ENCODE measurements around the gene LGI4.

The LGI4 gene

DNA sequence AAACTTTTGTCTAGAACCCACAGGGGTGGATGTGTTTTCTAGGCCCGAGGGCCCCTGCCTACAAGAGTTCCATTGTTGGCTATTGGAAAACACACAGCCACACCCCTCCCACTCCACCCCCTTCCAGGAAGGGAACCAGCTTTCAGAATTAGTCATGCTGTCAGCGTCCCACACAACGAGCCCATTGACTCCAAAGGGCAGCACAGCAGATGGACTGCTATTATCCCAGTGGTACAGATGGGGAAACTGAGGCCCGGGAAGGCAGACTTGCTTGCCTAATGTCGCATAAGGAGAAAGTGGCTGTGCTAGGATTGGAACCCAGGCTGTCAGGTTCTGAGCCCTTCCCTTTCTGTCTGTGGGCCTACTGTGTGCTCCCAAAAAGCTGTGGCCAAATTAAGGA lies 27.3 kb downstream of the LGI4 start:
- Histone ChIP-seq H3K4me1 (ENCODE audit: control insufficient read depth, low read length) (no peaks in the 10 kb centered on the region), H3K4me2 (ENCODE audit: low read length) (no peak overlapping the region), H4K20me1 (ENCODE audit: control insufficient read depth, insufficient read depth, low read depth, low read length) (no peaks in the 10 kb centered on the region), H3K79me2 (ENCODE audit: control insufficient read depth, low read length) (no peaks in the 10 kb centered on the region), H3K9me3 (ENCODE audit: control insufficient read depth, insufficient read depth, low read length) (peaks cover 8% of the 10 kb centered on the region; the same call in 1 of the 2 replicates), H3K27me3 (ENCODE audit: control insufficient read depth, low read length) (no peaks in the 10 kb centered on the region), H3K4me3 (ENCODE audit: low read length) (no peak overlapping the region), H3K36me3 (ENCODE audit: control insufficient read depth, low read length) (no peaks in the 10 kb centered on the region), H3K9me2 (replicated peaks; ENCODE audit: control insufficient read depth, low read length) (no peaks in the 10 kb centered on the region), H3K27ac (ENCODE audit: low read depth, low read length) (no peak overlapping the region), H3F3A (ENCODE audit: control insufficient read depth, insufficient read depth) (peaks cover 4% of the 10 kb centered on the region)
- TF ChIP-seq, protein P1, sequence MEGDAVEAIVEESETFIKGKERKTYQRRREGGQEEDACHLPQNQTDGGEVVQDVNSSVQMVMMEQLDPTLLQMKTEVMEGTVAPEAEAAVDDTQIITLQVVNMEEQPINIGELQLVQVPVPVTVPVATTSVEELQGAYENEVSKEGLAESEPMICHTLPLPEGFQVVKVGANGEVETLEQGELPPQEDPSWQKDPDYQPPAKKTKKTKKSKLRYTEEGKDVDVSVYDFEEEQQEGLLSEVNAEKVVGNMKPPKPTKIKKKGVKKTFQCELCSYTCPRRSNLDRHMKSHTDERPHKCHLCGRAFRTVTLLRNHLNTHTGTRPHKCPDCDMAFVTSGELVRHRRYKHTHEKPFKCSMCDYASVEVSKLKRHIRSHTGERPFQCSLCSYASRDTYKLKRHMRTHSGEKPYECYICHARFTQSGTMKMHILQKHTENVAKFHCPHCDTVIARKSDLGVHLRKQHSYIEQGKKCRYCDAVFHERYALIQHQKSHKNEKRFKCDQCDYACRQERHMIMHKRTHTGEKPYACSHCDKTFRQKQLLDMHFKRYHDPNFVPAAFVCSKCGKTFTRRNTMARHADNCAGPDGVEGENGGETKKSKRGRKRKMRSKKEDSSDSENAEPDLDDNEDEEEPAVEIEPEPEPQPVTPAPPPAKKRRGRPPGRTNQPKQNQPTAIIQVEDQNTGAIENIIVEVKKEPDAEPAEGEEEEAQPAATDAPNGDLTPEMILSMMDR (IDR thresholded peaks at IDR 0.05; ENCODE audit: low read depth, low read length, poor library complexity, severe bottlenecking), result no peak
- no peak for TF ChIP-seq EZH2phosphoT487 (IDR thresholded peaks at IDR 0.05; ENCODE audit: borderline replicate concordance, low read length)

DNA sequence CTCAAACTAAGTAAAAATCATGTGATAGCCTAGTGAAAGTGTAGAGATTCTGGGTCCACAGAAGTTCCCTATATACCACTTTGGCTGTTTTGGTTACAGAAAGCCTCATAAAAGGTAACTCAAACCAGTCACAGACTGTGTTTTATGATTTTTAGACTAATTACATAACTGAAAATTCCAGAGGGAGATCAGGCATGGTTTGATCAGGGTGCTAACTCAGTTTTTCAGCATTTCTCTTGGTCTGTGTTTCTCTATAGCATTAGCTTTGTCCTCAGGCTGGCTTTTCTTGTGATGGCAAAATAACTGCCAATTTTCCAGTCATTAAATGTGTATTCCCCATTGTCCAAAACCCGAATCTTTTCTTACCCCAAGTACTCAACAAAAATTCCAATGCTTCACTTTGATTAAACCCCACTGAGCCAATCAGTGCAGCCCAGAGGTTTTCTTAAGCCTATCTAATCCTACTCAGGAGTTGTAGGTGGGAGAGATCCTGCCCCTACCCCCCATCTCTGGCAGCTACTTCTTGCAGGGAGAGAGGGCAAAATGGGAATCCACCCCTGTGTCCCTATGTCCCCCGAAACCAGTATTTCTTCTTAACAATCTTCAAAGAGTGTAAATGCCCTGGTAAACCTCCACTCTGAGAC lies 27.8 kb downstream of the LGI4 start:
- Histone ChIP-seq H4K20me1 (ENCODE audit: control insufficient read depth, insufficient read depth, low read depth, low read length) (no peaks in the 10 kb centered on the region), H3K79me2 (ENCODE audit: control insufficient read depth, low read length) (no peaks in the 10 kb centered on the region), H3K27me3 (ENCODE audit: control insufficient read depth, low read length) (no peaks in the 10 kb centered on the region), H3K4me1 (ENCODE audit: control insufficient read depth, low read length) (no peaks in the 10 kb centered on the region), H3K36me3 (ENCODE audit: control insufficient read depth, low read length) (no peaks in the 10 kb centered on the region), H3K9me2 (replicated peaks; ENCODE audit: control insufficient read depth, low read length) (no peaks in the 10 kb centered on the region), H3K9me3 (ENCODE audit: control insufficient read depth, insufficient read depth, low read length) (peaks cover 8% of the 10 kb centered on the region; the same call in 1 of the 2 replicates), H3K27ac (ENCODE audit: low read depth, low read length) (no peak overlapping the region), H3K4me3 (ENCODE audit: low read length) (no peak overlapping the region), H3K4me2 (ENCODE audit: low read length) (no peak overlapping the region), H3F3A (ENCODE audit: control insufficient read depth, insufficient read depth) (peaks cover 4% of the 10 kb centered on the region)
- TF ChIP-seq EZH2phosphoT487 (IDR thresholded peaks at IDR 0.05; ENCODE audit: borderline replicate concordance, low read length), result no peak
- TF ChIP-seq, protein P1 (IDR thresholded peaks at IDR 0.05; ENCODE audit: low read depth, low read length, poor library complexity, severe bottlenecking), result no peak

DNA sequence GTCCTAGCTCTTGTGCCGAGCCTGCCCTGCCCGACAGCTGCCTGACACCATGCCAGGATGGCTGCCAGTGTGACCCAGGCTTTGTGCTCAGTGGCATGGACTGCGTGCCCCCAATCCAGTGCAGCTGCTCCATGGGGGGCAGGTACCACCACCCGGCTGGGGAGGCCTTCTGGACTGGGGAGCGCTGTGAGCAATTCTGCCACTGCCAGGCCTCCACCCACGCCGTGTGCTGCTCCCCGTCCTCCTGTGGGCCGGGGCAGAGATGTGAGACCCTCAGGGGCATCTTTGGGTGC lies 28.6 kb downstream of the LGI4 start:
- Histone ChIP-seq H4K20me1 (ENCODE audit: control insufficient read depth, insufficient read depth, low read depth, low read length) (no peaks in the 10 kb centered on the region), H3K4me3 (ENCODE audit: low read length) (no peak overlapping the region), H3K27me3 (ENCODE audit: control insufficient read depth, low read length) (no peaks in the 10 kb centered on the region), H3K9me2 (replicated peaks; ENCODE audit: control insufficient read depth, low read length) (no peaks in the 10 kb centered on the region), H3K79me2 (ENCODE audit: control insufficient read depth, low read length) (no peaks in the 10 kb centered on the region), H3K9me3 (ENCODE audit: control insufficient read depth, insufficient read depth, low read length) (peaks cover 8% of the 10 kb centered on the region; the same call in 1 of the 2 replicates), H3K27ac (ENCODE audit: low read depth, low read length) (no peak overlapping the region), H3K36me3 (ENCODE audit: control insufficient read depth, low read length) (no peaks in the 10 kb centered on the region), H3K4me2 (ENCODE audit: low read length) (no peak overlapping the region), H3K4me1 (ENCODE audit: control insufficient read depth, low read length) (no peaks in the 10 kb centered on the region), H3F3A (ENCODE audit: control insufficient read depth, insufficient read depth) (peaks cover 4% of the 10 kb centered on the region)
- TF ChIP-seq, protein P1 (IDR thresholded peaks at IDR 0.05; ENCODE audit: low read depth, low read length, poor library complexity, severe bottlenecking), result no peak
- TF ChIP-seq EZH2phosphoT487 (IDR thresholded peaks at IDR 0.05; ENCODE audit: borderline replicate concordance, low read length), result no peak

Data from DOHH2 (cell line).